GM21825 (cell line): ENCODE measurements around the gene NNAT.

Source experiments
- ATAC-seq: cut with Tn5 transposase; IDR thresholded peaks from one replicate; pipeline ENCODE4 v1.9.1; 2021; ENCODE audit warnings: mild to moderate bottlenecking, moderate library complexity; ENCODE audit not compliant: unreplicated experiment

NNAT gene

GRCh38 chr20:37501940-37502339, 19.1 kb upstream of the NNAT start:
- ATAC-seq, result no peak

- ATAC-seq, result no peak
Observed at GRCh38 chr20:37502654-37503053, 18.4 kb upstream of the NNAT start.

- ATAC-seq, result no peak
Observed at GRCh38 chr20:37503256-37503927, 17.7 kb upstream of the NNAT start.

GRCh38 chr20:37504404-37505096, 16.5 kb upstream of the NNAT start:
- ATAC-seq, result no peak

- ATAC-seq, result no peak
Observed at GRCh38 chr20:37505263-37506151, 15.5 kb upstream of the NNAT start.

GRCh38 chr20:37506152-37506725, 14.8 kb upstream of the NNAT start:
- ATAC-seq, result no peak

GRCh38 chr20:37510226-37510625, 10.8 kb upstream of the NNAT start:
- no peak for ATAC-seq

GRCh38 chr20:37511610-37512275, 9.3 kb upstream of the NNAT start:
- no peak for ATAC-seq

- ATAC-seq, result no peak
Observed at GRCh38 chr20:37513779-37514359, 7.2 kb upstream of the NNAT start.

GRCh38 chr20:37515876-37516275, 5.2 kb upstream of the NNAT start:
- ATAC-seq, result no peak

GRCh38 chr20:37516811-37517750, 4.0 kb upstream of the NNAT start:
- no peak for ATAC-seq

GRCh38 chr20:37518059-37518458, 3.0 kb upstream of the NNAT start:
- no peak for ATAC-seq

GRCh38 chr20:37518606-37519507, 2.2 kb upstream of the NNAT start:
- no peak for ATAC-seq

GRCh38 chr20:37519508-37520418, 1.3 kb upstream of the NNAT start:
- no peak for ATAC-seq

- no peak for ATAC-seq
Observed at GRCh38 chr20:37520419-37520955, 563 bp upstream of the NNAT start.

- ATAC-seq, result no peak
Observed at GRCh38 chr20:37522260-37523011, 1.4 kb downstream of the NNAT start.
